Stomach smooth muscle (tissue), 2 donors: ENCODE results near the gene CTNNBL1.

Source experiments
- H3K27ac ChIP-seq: one replicate; pipeline ENCODE4 v1.7.0; 2013; ENCODE audit warnings: mild to moderate bottlenecking, low read length, inconsistent platforms
- H3K27me3 ChIP-seq, 2 donors: one replicate each; pipeline ENCODE4 v1.7.0; 2013; ENCODE audit warnings: low read length in 2 of 2; ENCODE audit not compliant: insufficient read depth in 2 of 2, control insufficient read depth in 1 of 2
- H3K36me3 ChIP-seq, 2 donors: one replicate each; pipeline ENCODE4 v1.7.0; 2013; ENCODE audit warnings: low read length in 2 of 2; ENCODE audit not compliant: control insufficient read depth in 2 of 2, insufficient read depth in 2 of 2
- H3K4me1 ChIP-seq: one replicate; pipeline ENCODE4 v1.7.0; 2013; ENCODE audit warnings: low read length; ENCODE audit not compliant: control insufficient read depth, insufficient read depth
- H3K4me3 ChIP-seq, 2 donors: one replicate each; pipeline ENCODE4 v1.7.0; 2013; ENCODE audit warnings: low read length in 2 of 2
- H3K9ac ChIP-seq, 2 donors: one replicate each; pipeline ENCODE4 v1.7.0; 2013; ENCODE audit warnings: low read length in 2 of 2, mild to moderate bottlenecking in 1 of 2
- H3K9me3 ChIP-seq, 2 donors: one replicate each; pipeline ENCODE4 v1.7.0; 2013; ENCODE audit warnings: low read length in 2 of 2; ENCODE audit not compliant: control insufficient read depth in 2 of 2
- donor health status: healthy.
- donor health status: Pancreatic carcinoma.

The CTNNBL1 gene

GRCh38 chr20:37758332-37758731, 64.5 kb downstream of the CTNNBL1 start:
- Histone ChIP-seq H3K36me3 (peaks cover 9 to 12% of the 10 kb centered on the region in 2 donors), H3K4me1 (no peaks in the 10 kb centered on the region), H3K9ac (no peak overlapping the region), H3K9me3 (no peaks in the 10 kb centered on the region), H3K4me3 (no peak overlapping the region), H3K27me3 (no peaks in the 10 kb centered on the region), H3K27ac (no peak overlapping the region)

DNA sequence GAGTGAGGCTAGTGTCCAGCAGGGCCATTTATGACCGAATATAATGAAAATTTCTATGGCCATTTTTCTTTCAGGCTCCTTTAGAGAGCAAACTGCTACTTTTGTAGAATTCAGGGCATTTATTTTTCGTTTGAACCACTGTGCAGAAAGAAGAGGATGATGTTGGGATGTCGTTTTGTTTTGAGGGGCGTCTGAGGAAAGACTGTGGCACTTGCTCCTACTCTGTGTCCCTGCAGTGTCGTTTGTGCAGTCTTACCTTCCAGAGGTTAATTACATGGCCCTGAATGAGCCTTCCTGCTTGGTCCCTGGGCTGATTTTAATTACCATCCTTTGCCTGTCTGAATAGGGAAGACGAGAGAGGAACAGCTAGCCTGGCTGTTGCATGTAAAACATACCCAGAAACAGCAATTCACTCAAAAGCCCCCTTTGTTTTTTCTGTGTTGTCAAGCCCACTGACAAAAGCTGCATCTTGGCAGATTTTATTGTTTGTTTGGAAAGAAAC, 65.3 kb downstream of the CTNNBL1 start:
- Histone ChIP-seq H3K27me3 (no peaks in the 10 kb centered on the region), H3K9ac (no peak overlapping the region), H3K36me3 (peaks cover 9 to 12% of the 10 kb centered on the region in 2 donors), H3K9me3 (no peaks in the 10 kb centered on the region), H3K4me3 (no peak overlapping the region), H3K27ac (no peak overlapping the region), H3K4me1 (no peaks in the 10 kb centered on the region)

- Histone ChIP-seq H3K36me3 (peaks cover 9 to 12% of the 10 kb centered on the region in 2 donors), H3K9me3 (no peaks in the 10 kb centered on the region), H3K27ac (no peak overlapping the region), H3K27me3 (no peaks in the 10 kb centered on the region), H3K4me3 (no peak overlapping the region), H3K4me1 (no peaks in the 10 kb centered on the region), H3K9ac (no peak overlapping the region)
Observed at GRCh38 chr20:37759761-37760209, 66.0 kb downstream of the CTNNBL1 start.

GRCh38 chr20:37760322-37760721, 66.5 kb downstream of the CTNNBL1 start:
- H3K9me3 ChIP-seq, result no peaks in the 10 kb centered on the region
- no peak overlapping the region for H3K9ac ChIP-seq
- H3K4me1 ChIP-seq, result no peaks in the 10 kb centered on the region
- peaks cover 14 to 17% of the 10 kb centered on the region in 2 donors for H3K36me3 ChIP-seq
- no peaks in the 10 kb centered on the region for H3K27me3 ChIP-seq
- H3K4me3 ChIP-seq, result no peak overlapping the region
- H3K27ac ChIP-seq, result no peak overlapping the region

- Histone ChIP-seq H3K9ac (no peak overlapping the region), H3K4me3 (no peak overlapping the region), H3K4me1 (no peaks in the 10 kb centered on the region), H3K36me3 (peaks cover 18 to 26% of the 10 kb centered on the region in 2 donors), H3K27me3 (no peaks in the 10 kb centered on the region), H3K9me3 (no peaks in the 10 kb centered on the region), H3K27ac (no peak overlapping the region)
Observed at GRCh38 chr20:37762716-37763485, 69.1 kb downstream of the CTNNBL1 start.

- peaks cover 13 to 21% of the 10 kb centered on the region in 2 donors for H3K36me3 ChIP-seq
Observed at GRCh38 chr20:37764333-37764935, 70.6 kb downstream of the CTNNBL1 start.

DNA sequence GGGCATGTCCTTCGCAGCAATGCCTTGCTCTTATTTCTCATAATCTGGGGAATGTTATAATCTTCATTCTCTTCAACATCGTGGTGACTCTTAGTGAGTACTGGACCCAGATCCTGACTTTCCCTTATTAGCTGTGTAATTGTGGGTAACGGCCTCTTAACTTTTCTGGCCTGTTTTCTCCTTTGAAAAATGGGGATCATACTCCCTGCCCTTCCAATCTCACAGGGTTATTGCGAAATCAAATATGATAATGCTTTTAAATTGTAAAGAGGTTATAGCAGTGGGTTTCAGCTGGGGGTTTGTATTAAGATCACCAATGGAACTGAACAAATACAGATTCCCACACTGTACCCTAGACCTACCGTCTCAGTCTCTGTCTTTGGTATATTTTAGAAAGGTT, 77.1 kb downstream of the CTNNBL1 start:
- H3K36me3 ChIP-seq, result peaks cover 12 to 21% of the 10 kb centered on the region in 2 donors
- H3K9ac ChIP-seq, result no peak overlapping the region
- no peaks in the 10 kb centered on the region for H3K27me3 ChIP-seq
- H3K4me3 ChIP-seq, result no peak overlapping the region
- H3K9me3 ChIP-seq, result no peaks in the 10 kb centered on the region
- H3K27ac ChIP-seq, result no peak overlapping the region
- no peaks in the 10 kb centered on the region for H3K4me1 ChIP-seq

More at GRCh38 chr20:37764333-37764935, 70.6 kb downstream of the CTNNBL1 start:
- H3K27ac ChIP-seq, result no peak overlapping the region
- no peak overlapping the region for H3K4me3 ChIP-seq
- no peaks in the 10 kb centered on the region for H3K27me3 ChIP-seq
- H3K9ac ChIP-seq, result no peak overlapping the region
- H3K4me1 ChIP-seq, result no peaks in the 10 kb centered on the region
- H3K9me3 ChIP-seq, result no peaks in the 10 kb centered on the region

DNA sequence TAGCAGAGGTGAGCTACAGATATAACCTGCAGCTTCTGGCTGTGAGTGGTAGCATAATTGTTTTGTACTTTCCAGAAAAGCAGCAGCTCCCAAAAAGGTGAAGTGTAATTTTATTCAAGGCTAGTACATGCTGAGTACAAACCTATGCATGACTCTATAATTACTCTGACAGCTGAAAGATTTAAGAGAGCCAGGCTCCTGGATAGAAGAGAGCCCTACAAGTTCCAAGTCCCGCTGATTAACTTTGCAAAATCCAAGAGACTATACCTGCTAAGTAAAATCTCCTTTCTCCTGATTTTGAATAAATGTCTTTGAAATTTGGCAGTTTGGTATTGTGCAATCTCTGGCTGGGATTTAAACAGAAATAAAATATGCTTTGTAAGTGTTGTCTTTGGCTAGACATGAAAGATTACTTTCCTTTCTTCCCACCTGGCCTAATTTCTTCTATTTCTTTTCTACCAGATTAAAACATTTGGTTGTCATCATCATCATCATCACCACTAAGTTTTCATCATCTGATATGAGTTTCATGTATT, 79.5 kb downstream of the CTNNBL1 start:
- no peak overlapping the region for H3K9ac ChIP-seq
- H3K4me3 ChIP-seq, result no peak overlapping the region
- peaks cover 0 to 15% of the 10 kb centered on the region in 2 donors for H3K36me3 ChIP-seq
- no peak overlapping the region for H3K27ac ChIP-seq
- H3K27me3 ChIP-seq, result no peaks in the 10 kb centered on the region
- H3K4me1 ChIP-seq, result no peaks in the 10 kb centered on the region
- no peaks in the 10 kb centered on the region for H3K9me3 ChIP-seq

- H3K27ac ChIP-seq, result no peak overlapping the region
- no peak overlapping the region for H3K4me3 ChIP-seq
- H3K9ac ChIP-seq, result no peak overlapping the region
- H3K9me3 ChIP-seq, result no peaks in the 10 kb centered on the region
- peaks cover 0 to 16% of the 10 kb centered on the region in 2 donors for H3K36me3 ChIP-seq
- H3K27me3 ChIP-seq, result no peaks in the 10 kb centered on the region
- no peaks in the 10 kb centered on the region for H3K4me1 ChIP-seq
Observed at GRCh38 chr20:37774156-37774555, 80.3 kb downstream of the CTNNBL1 start.

DNA sequence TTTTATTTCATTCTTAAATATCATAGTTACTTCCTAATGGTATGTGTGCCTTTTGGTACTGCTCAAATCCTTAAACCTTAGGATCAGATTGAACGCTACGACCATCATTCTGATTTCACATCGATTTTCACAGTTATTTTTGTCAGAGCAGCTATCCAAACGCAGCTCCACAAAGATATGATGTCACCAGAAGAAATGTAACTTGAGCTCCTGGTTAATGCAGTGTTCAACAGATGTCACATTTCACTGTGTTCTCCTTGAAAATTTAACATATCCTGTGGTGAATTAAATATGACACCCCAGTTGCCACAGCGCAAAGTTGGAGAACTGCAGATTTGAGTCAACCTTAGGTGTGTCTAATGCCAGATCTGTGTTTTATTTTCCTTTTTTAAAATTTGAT, 81.4 kb downstream of the CTNNBL1 start:
- no peaks in the 10 kb centered on the region for H3K4me1 ChIP-seq
- H3K27me3 ChIP-seq, result no peaks in the 10 kb centered on the region
- no peaks in the 10 kb centered on the region for H3K9me3 ChIP-seq
- no peak overlapping the region for H3K9ac ChIP-seq
- no peak overlapping the region for H3K27ac ChIP-seq
- no peak overlapping the region for H3K4me3 ChIP-seq
- H3K36me3 ChIP-seq, result peaks cover 0 to 14% of the 10 kb centered on the region in 2 donors
